OCI-M1 (cell line): ENCODE results near the gene A1BG.

ENCODE experiments used
- DNase-seq: peaks from one replicate; lab custom pipeline; 2025; lab: John Stamatoyannopoulos, UW

Gene A1BG

GRCh38 chr19:58296104-58296503, 57.2 kb downstream of the A1BG start:
- DNase-seq = no peak
